CD4-positive, alpha-beta T cell (primary cell): ENCODE data around the gene TFEB. TPM values are rescaled to one million over a fixed set of nuclear protein-coding genes. Genes with fewer than 3 reads are reported as not detected.

Source experiments
- ATAC-seq: fragments of 200-7000 bp; cut with Tn5 transposase; one replicate; pipeline ENCODE4 v1.10.0; 2022; ENCODE audit warnings: mild to moderate bottlenecking; ENCODE audit not compliant: poor library complexity
- CTCF ChIA-PET: fragments of 350-600 bp; sonication (Branson Sonifier 250); formaldehyde crosslinking; loops from one replicate; lab custom pipeline; 2021; ENCODE audit warnings: antibody characterized with exemption, inconsistent platforms; lab: Charles Lee
- POLR2A ChIA-PET: fragments of 350-600 bp; sonication (Branson Sonifier 250); formaldehyde crosslinking; loops from one replicate; lab custom pipeline; 2021; ENCODE audit warnings: antibody characterized with exemption, inconsistent platforms; lab: Charles Lee
- DNase-seq, 14 experiments: peaks; one replicate each; pipeline ENCODE4 v3.0.0-alpha.2; 2013 to 2020; ENCODE audit warnings: mixed read lengths in 2 of 14
- H3K27ac ChIP-seq, 2 donors: one replicate each; pipeline versions ENCODE4 v1.5.1 to v1.7.0; 2013; ENCODE audit warnings: low read length in 2 of 2, low read depth in 1 of 2, mild to moderate bottlenecking in 1 of 2
- H3K27me3 ChIP-seq, 2 experiments: 1 replicate in 1 of 2; 2 replicates in 1 of 2; pipeline versions ENCODE4 v1.6.1 to v1.7.0; 2013; ENCODE audit warnings: low read length in 2 of 2, control low read depth in 1 of 2, mild to moderate bottlenecking in 1 of 2, moderate library complexity in 1 of 2; ENCODE audit not compliant: insufficient read depth in 2 of 2, control insufficient read depth in 1 of 2
- H3K36me3 ChIP-seq: one replicate; pipeline ENCODE4 v1.6.1; 2013; ENCODE audit warnings: low read length, control low read depth; ENCODE audit not compliant: insufficient read depth
- H3K4me1 ChIP-seq: one replicate; pipeline ENCODE4 v1.6.1; 2013; ENCODE audit warnings: low read length, control low read depth; ENCODE audit not compliant: insufficient read depth
- H3K4me3 ChIP-seq: one replicate; pipeline ENCODE4 v1.5.1; 2013; ENCODE audit warnings: mild to moderate bottlenecking, low read length, moderate library complexity
- H3K9me3 ChIP-seq, 2 experiments: 1 replicate in 1 of 2; 2 replicates in 1 of 2; pipeline versions ENCODE4 v1.6.1 to v1.7.0; 2013; ENCODE audit warnings: low read length in 2 of 2, mild to moderate bottlenecking in 2 of 2, control low read depth in 1 of 2, moderate library complexity in 1 of 2; ENCODE audit not compliant: control insufficient read depth in 1 of 2, insufficient read depth in 1 of 2
- H3K27ac Mint-ChIP-seq: one replicate; pipeline ENCODE4 v1.8.0; 2020; ENCODE audit warnings: mixed read lengths
- H3K27me3 Mint-ChIP-seq: one replicate; pipeline ENCODE4 v1.8.0; 2021; ENCODE audit warnings: mixed read lengths
- H3K36me3 Mint-ChIP-seq: one replicate; pipeline ENCODE4 v1.8.0; 2021; ENCODE audit warnings: low read depth, mixed read lengths
- H3K4me1 Mint-ChIP-seq: one replicate; pipeline ENCODE4 v1.8.0; 2021; ENCODE audit warnings: low read depth, mixed read lengths
- H3K4me3 Mint-ChIP-seq: one replicate; pipeline ENCODE4 v1.8.0; 2020; ENCODE audit warnings: mild to moderate bottlenecking, mixed read lengths
- H3K9me3 Mint-ChIP-seq: one replicate; pipeline ENCODE4 v1.8.0; 2020; ENCODE audit warnings: mixed read lengths
- intact Hi-C, 2 experiments: fragments of 100-400 bp; cut with DNase I in 1 of 2; cut with micrococcal nuclease in 1 of 2; formaldehyde crosslinking; loops; one replicate each; pipeline versions ENCODE4 v1.15.1 to v1.9.0; 2023 to 2025; cut with DNase I, micrococcal nuclease
- total RNA-seq, 174 experiments: library from RNA in 2 of 174; stranded (reverse) in 2 of 174; gene quantifications; one replicate each; pipeline ENCODE4 v1.2.3 and lab custom pipeline; 2021 to 2026
- TF ChIP-seq, protein P1 (sequence below): fragments of 200-600 bp; IDR thresholded peaks from one replicate; pipeline ENCODE4 v1.8.0; 2022; ENCODE audit warnings: antibody characterized with exemption, mild to moderate bottlenecking

The TFEB gene
- total RNA-seq, 2 experiments from 2014 or later, result 23.8 to 24.1 TPM

DNA sequence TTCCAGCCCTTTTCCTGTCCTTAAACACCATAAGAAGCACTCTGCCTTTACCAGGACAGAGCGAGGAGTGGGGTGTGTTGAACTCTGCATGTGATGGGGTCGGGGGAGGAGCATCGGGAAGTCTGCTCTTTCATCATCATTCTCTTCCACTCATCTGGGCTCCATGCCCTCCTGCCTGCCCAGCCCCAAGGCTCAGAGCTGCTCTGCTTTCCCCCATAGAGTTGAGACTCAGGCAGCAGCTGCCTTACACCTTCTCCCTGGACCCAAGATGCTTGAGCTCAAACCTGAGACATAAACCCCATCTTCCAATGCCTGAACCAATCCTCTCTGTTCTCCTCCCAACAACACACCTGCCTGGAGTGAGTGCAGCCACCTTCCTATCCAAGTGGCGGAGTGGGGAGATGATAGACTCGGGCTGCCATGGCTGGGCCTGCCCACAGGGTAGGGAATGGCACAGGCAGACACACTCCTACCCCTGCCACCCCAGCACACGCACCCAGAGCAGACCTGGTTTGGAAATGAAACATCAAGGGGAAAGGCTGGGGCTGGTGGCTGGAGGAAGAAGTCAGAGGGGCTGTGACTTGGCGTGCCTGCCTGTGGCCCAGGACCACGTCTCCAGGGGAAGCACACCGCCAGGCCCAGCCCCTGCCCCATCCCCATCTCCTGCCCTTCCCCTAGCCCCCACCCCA, 28.4 kb downstream of the TFEB start:
- peak overlapping the region in 1 of 2 donors; percentile 3 for H3K27ac ChIP-seq
- no peak for ATAC-seq
- peak overlapping the region; percentile 21 for H3K4me3 ChIP-seq
- POLR2A ChIA-PET, result interaction anchor here (0.9 to 1.6 kb wide), 2 partner anchors 26 to 27 kb away, joined by 3 to 6 read pairs; no protein-coding TSS in a partner anchor
- peak overlapping the region; percentile 25 for H3K27ac Mint-ChIP-seq
- H3K4me1 Mint-ChIP-seq, result peaks cover 38% of the 10 kb centered on the region
- intact Hi-C loops, result loop anchor here in 1 of 2 experiments (2.0 kb wide), 1 partner anchor 24 kb away; no protein-coding TSS in a partner anchor
- H3K4me3 Mint-ChIP-seq, result peak overlapping the region; percentile 1
- no peaks in the 10 kb centered on the region for H3K27me3 Mint-ChIP-seq
- no peaks in the 10 kb centered on the region for H3K9me3 Mint-ChIP-seq
- H3K9me3 ChIP-seq, result no peaks in the 10 kb centered on the region
- TF ChIP-seq, protein P1, sequence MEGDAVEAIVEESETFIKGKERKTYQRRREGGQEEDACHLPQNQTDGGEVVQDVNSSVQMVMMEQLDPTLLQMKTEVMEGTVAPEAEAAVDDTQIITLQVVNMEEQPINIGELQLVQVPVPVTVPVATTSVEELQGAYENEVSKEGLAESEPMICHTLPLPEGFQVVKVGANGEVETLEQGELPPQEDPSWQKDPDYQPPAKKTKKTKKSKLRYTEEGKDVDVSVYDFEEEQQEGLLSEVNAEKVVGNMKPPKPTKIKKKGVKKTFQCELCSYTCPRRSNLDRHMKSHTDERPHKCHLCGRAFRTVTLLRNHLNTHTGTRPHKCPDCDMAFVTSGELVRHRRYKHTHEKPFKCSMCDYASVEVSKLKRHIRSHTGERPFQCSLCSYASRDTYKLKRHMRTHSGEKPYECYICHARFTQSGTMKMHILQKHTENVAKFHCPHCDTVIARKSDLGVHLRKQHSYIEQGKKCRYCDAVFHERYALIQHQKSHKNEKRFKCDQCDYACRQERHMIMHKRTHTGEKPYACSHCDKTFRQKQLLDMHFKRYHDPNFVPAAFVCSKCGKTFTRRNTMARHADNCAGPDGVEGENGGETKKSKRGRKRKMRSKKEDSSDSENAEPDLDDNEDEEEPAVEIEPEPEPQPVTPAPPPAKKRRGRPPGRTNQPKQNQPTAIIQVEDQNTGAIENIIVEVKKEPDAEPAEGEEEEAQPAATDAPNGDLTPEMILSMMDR, result no peak
- no peaks in the 10 kb centered on the region for H3K27me3 ChIP-seq
- CTCF ChIA-PET, result interaction anchor here (0.5 to 1.2 kb wide), 3 partner anchors 26 to 533 kb away, joined by 3 to 5 read pairs (median 3); partner anchors contain the start of gene TFEB
- peaks cover 6% of the 10 kb centered on the region for H3K36me3 ChIP-seq
- peaks cover 41% of the 10 kb centered on the region for H3K4me1 ChIP-seq
- peak in 2 of 14 experiments; percentile 36 to 48 for DNase-seq
- no peaks in the 10 kb centered on the region for H3K36me3 Mint-ChIP-seq

- peaks cover 38% of the 10 kb centered on the region for H3K4me1 Mint-ChIP-seq
- no peaks in the 10 kb centered on the region for H3K9me3 Mint-ChIP-seq
- H3K27ac Mint-ChIP-seq, result peak overlapping the region; percentile 25
- H3K9me3 ChIP-seq, result no peaks in the 10 kb centered on the region
- DNase-seq, result peak in 12 of 14 experiments; percentile 15 to 75 (median 30)
- ATAC-seq, result peak; percentile 50
- H3K36me3 ChIP-seq, result peaks cover 6% of the 10 kb centered on the region
- peaks cover 41% of the 10 kb centered on the region for H3K4me1 ChIP-seq
- H3K36me3 Mint-ChIP-seq, result no peaks in the 10 kb centered on the region
- ChIA-PET CTCF (interaction anchor here (0.5 to 1.5 kb wide), 3 partner anchors 26 to 532 kb away, joined by 3 to 5 read pairs (median 5); no protein-coding TSS in a partner anchor), POLR2A (interaction anchor here (0.9 to 1.6 kb wide), 2 partner anchors 27 to 28 kb away, joined by 3 to 6 read pairs; no protein-coding TSS in a partner anchor)
- TF ChIP-seq, protein P1, result no peak
- no peak overlapping the region for H3K4me3 ChIP-seq
- no peak overlapping the region for H3K4me3 Mint-ChIP-seq
- no peak overlapping the region for H3K27ac ChIP-seq
- H3K27me3 Mint-ChIP-seq, result no peaks in the 10 kb centered on the region
- H3K27me3 ChIP-seq, result no peaks in the 10 kb centered on the region
- intact Hi-C loops, result loop anchor here in 1 of 2 experiments (2.0 kb wide), 1 partner anchor 25 kb away; no protein-coding TSS in a partner anchor
Observed at GRCh38 chr6:41705996-41706835, 29.2 kb downstream of the TFEB start.

GRCh38 chr6:41705311-41705995, 30.0 kb downstream of the TFEB start:
- Mint-ChIP-seq H3K9me3 (no peaks in the 10 kb centered on the region), H3K4me1 (peaks cover 38% of the 10 kb centered on the region), H3K27me3 (no peaks in the 10 kb centered on the region), H3K4me3 (no peak overlapping the region), H3K36me3 (no peaks in the 10 kb centered on the region), H3K27ac (no peak overlapping the region)
- ChIA-PET POLR2A (interaction anchor here (1.6 kb wide), 1 partner anchor 29 kb away, joined by 6 read pairs; no protein-coding TSS in a partner anchor), CTCF (interaction anchor here (1.2 to 1.5 kb wide), 2 partner anchors 27 to 29 kb away, joined by 5 read pairs; no protein-coding TSS in a partner anchor)
- H3K9me3 ChIP-seq, result no peaks in the 10 kb centered on the region
- intact Hi-C loops, result no loop called here
- H3K27ac ChIP-seq, result no peak overlapping the region
- TF ChIP-seq, protein P1, result no peak
- no peaks in the 10 kb centered on the region for H3K27me3 ChIP-seq
- no peak for ATAC-seq
- H3K36me3 ChIP-seq, result peaks cover 6% of the 10 kb centered on the region
- DNase-seq, result no peak
- peaks cover 41% of the 10 kb centered on the region for H3K4me1 ChIP-seq
- no peak overlapping the region for H3K4me3 ChIP-seq
